Caco-2 (cell line): Measurements from ENCODE around the gene MICU1. TPM values are rescaled to one million over a fixed set of nuclear protein-coding genes. Genes with fewer than 3 reads are reported as not detected.

Experiments used
- BruUV-seq: library from RNA; stranded (reverse); fragments of 400-500 nt; replicated peaks from 2 replicates; lab custom pipeline; 2021; lab: Mats Ljungman, UMichigan
- CTCF ChIA-PET: fragments of 300-600 bp; sonication (Branson Sonifier 250); formaldehyde crosslinking; loops from one replicate; lab custom pipeline; 2022; ENCODE audit warnings: antibody characterized with exemption; lab: Charles Lee
- POLR2A ChIA-PET: fragments of 300-600 bp; sonication (Branson Sonifier 250); formaldehyde crosslinking; loops from one replicate; lab custom pipeline; 2022; ENCODE audit warnings: antibody characterized with exemption; lab: Charles Lee
- DNase-seq, 2 experiments: peaks; one replicate each; pipeline versions ENCODE4 v3.0.0 to v3.0.0-alpha.2; 2020 to 2022
- H3K27me3 ChIP-seq: replicated peaks from 2 replicates; pipeline ENCODE4 v1.6.0; 2011; ENCODE audit warnings: low read length; ENCODE audit not compliant: control insufficient read depth, insufficient read depth
- H3K36me3 ChIP-seq: 2 replicates; pipeline ENCODE4 v1.5.1; 2011; ENCODE audit warnings: low read length; ENCODE audit not compliant: control insufficient read depth, insufficient read depth
- H3K4me1 ChIP-seq: fragments of 250-450 bp; sonication (Bioruptor Pico); 2 replicates; pipeline ENCODE4 v1.5.1; 2020; ENCODE audit warnings: mild to moderate bottlenecking
- H3K4me3 ChIP-seq: 2 replicates; pipeline ENCODE4 v1.5.1; 2011; ENCODE audit warnings: low read depth, mild to moderate bottlenecking, control low read depth, low read length
- H3K9me3 ChIP-seq: fragments of 250-450 bp; sonication (Bioruptor Pico); 2 replicates; pipeline ENCODE4 v1.5.1; 2020; ENCODE audit warnings: mild to moderate bottlenecking, moderate library complexity
- H3K27ac Mint-ChIP-seq: one replicate; pipeline ENCODE4 v1.8.0; 2022; ENCODE audit warnings: mixed read lengths; ENCODE audit not compliant: unreplicated experiment
- H3K27me3 Mint-ChIP-seq: one replicate; pipeline ENCODE4 v1.8.0; 2022; ENCODE audit warnings: mixed read lengths; ENCODE audit not compliant: insufficient read depth, unreplicated experiment
- H3K36me3 Mint-ChIP-seq: one replicate; pipeline ENCODE4 v1.8.0; 2022; ENCODE audit warnings: mild to moderate bottlenecking, mixed read lengths; ENCODE audit not compliant: insufficient read depth, unreplicated experiment
- H3K4me1 Mint-ChIP-seq: one replicate; pipeline ENCODE4 v1.8.0; 2022; ENCODE audit warnings: low read depth, mixed read lengths; ENCODE audit not compliant: unreplicated experiment
- H3K4me3 Mint-ChIP-seq: one replicate; pipeline ENCODE4 v1.8.0; 2022; ENCODE audit warnings: mild to moderate bottlenecking, moderate library complexity, mixed read lengths; ENCODE audit not compliant: unreplicated experiment
- H3K9me3 Mint-ChIP-seq: one replicate; pipeline ENCODE4 v1.8.0; 2022; ENCODE audit warnings: mixed read lengths; ENCODE audit not compliant: unreplicated experiment
- intact Hi-C: fragments of 100-400 bp; cut with micrococcal nuclease; formaldehyde crosslinking; loops from one replicate; pipeline ENCODE4 v1.10.0; 2022; ENCODE audit not compliant: unreplicated experiment
- total RNA-seq: library from RNA; stranded (reverse); gene quantifications from 2 replicates; pipeline ENCODE4 v1.2.3, GENCODE V29; 2022
- TF ChIP-seq, protein P1 (sequence below), 2 experiments: fragments of 200-600 bp in 1 of 2; IDR thresholded peaks; 1 replicate in 1 of 2; 2 replicates in 1 of 2; pipeline versions ENCODE4 v1.5.1 to v1.8.0; 2011 to 2022; ENCODE audit warnings: antibody characterized with exemption in 1 of 2, control low read depth in 1 of 2, inconsistent platforms in 1 of 2, low read depth in 1 of 2, low read length in 1 of 2, mild to moderate bottlenecking in 1 of 2, moderate library complexity in 1 of 2; ENCODE audit not compliant: insufficient read depth in 1 of 2, severe bottlenecking in 1 of 2, unreplicated experiment in 1 of 2

Gene MICU1
- total RNA-seq, 1 experiment from 2014 or later = 83.2 TPM

DNA sequence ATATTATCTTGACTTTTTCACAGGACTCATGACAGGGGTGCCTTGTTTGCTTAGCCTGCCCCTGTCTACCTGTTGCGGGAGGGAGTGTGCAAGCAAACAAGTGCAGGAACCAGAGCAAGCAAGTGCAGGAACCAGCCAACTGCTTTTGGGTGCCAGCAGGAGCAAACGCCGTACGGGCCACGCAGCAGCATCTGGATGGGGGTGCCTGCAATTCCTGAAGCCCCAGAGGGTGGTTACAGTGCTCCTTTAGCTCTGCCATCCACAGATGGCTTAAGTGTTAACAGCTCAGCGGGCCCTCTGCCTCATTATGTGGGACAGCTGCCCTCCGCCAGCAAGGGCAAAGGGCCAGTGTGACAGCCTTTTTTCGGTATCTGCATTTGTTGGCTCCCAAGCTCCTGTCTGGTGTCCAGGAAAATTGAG lies 83.5 kb downstream of the MICU1 start:
- H3K27me3 Mint-ChIP-seq = no peaks in the 10 kb centered on the region
- Histone ChIP-seq H3K4me3 (no peak overlapping the region), H3K9me3 (0 out of 2 replicates have a peak, but pooled peaks cover 5% of the 10 kb centered on the region), H3K36me3 (peaks cover 6% of the 10 kb centered on the region; the same call in 1 of the 2 replicates), H3K4me1 (no peaks in the 10 kb centered on the region), H3K27me3 (no peaks in the 10 kb centered on the region)
- H3K36me3 Mint-ChIP-seq = peaks cover 32% of the 10 kb centered on the region
- CTCF ChIA-PET = no interaction called here
- intact Hi-C loops = no loop called here
- BruUV-seq = no TSS peak
- no peak for DNase-seq
- no peak overlapping the region for H3K27ac Mint-ChIP-seq
- H3K9me3 Mint-ChIP-seq = peaks cover 9% of the 10 kb centered on the region
- POLR2A ChIA-PET = no interaction called here
- peaks cover 6% of the 10 kb centered on the region for H3K4me1 Mint-ChIP-seq
- TF ChIP-seq, protein P1, sequence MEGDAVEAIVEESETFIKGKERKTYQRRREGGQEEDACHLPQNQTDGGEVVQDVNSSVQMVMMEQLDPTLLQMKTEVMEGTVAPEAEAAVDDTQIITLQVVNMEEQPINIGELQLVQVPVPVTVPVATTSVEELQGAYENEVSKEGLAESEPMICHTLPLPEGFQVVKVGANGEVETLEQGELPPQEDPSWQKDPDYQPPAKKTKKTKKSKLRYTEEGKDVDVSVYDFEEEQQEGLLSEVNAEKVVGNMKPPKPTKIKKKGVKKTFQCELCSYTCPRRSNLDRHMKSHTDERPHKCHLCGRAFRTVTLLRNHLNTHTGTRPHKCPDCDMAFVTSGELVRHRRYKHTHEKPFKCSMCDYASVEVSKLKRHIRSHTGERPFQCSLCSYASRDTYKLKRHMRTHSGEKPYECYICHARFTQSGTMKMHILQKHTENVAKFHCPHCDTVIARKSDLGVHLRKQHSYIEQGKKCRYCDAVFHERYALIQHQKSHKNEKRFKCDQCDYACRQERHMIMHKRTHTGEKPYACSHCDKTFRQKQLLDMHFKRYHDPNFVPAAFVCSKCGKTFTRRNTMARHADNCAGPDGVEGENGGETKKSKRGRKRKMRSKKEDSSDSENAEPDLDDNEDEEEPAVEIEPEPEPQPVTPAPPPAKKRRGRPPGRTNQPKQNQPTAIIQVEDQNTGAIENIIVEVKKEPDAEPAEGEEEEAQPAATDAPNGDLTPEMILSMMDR (IDR thresholded peaks at IDR 0.05; ENCODE audit: insufficient read depth in 1 of 2, low read depth in 1 of 2, low read length in 1 of 2, severe bottlenecking in 1 of 2, unreplicated experiment in 1 of 2) = no peak
- no peak overlapping the region for H3K4me3 Mint-ChIP-seq

DNA sequence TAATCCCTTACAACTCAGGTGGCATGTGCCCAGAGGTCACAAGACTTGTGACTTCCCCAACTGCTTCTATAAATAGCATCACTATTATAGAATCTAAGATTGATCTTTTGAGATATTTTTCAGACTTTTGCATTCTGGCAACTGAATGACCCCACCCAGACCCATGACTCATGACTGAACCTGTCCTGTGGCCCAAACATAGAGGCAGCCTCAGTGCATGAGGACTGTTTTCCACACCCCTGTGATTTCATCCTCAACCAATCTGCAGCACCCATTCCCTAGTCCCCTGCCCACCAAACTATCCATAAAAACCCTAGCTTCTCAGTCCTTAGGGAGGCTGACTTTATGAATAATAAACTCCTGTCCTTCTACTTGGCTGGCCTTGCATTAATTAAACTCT lies 84.5 kb downstream of the MICU1 start:
- Mint-ChIP-seq H3K9me3 (peaks cover 9% of the 10 kb centered on the region), H3K4me3 (no peak overlapping the region), H3K27me3 (no peaks in the 10 kb centered on the region), H3K27ac (no peak overlapping the region), H3K4me1 (peaks cover 6% of the 10 kb centered on the region), H3K36me3 (peaks cover 32% of the 10 kb centered on the region)
- intact Hi-C loops = no loop called here
- H3K4me1 ChIP-seq = no peaks in the 10 kb centered on the region
- H3K4me3 ChIP-seq = no peak overlapping the region
- H3K9me3 ChIP-seq = 0 out of 2 replicates have a peak, but pooled peaks cover 5% of the 10 kb centered on the region
- no TSS peak for BruUV-seq
- ChIA-PET CTCF (no interaction called here), POLR2A (no interaction called here)
- TF ChIP-seq, protein P1 (IDR thresholded peaks at IDR 0.05; ENCODE audit: insufficient read depth in 1 of 2, low read depth in 1 of 2, low read length in 1 of 2, severe bottlenecking in 1 of 2, unreplicated experiment in 1 of 2) = no peak
- peaks cover 6% of the 10 kb centered on the region; the same call in 1 of the 2 replicates for H3K36me3 ChIP-seq
- DNase-seq = no peak
- H3K27me3 ChIP-seq = no peaks in the 10 kb centered on the region

DNA sequence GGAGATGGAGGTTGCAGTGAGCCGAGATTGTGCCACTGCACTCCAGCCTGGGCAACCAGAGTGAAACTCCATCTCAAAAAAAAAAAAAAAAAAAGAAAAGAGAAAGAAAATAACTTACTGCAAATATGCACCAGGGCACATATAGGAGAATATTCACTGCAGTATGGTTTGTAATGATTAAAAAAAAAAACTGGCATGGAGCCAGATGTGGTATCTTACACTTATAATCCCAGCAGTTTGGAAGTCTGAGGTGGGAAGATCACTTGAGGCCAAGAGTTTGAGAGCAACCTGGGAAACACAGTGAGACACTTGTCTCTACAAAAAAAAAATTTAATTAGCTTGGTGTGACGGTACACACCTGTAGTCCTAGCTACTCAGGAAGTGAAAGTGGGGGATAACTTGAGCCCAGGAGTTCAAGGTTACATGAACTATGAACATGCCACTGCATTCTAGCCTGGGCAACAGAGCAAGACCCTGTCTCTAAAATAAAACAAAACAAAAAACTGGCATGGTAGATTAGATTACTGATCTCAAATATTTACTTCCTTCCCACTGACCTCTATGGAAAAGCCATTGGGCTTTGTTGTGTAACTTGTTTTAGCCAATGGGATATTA lies 85.6 kb downstream of the MICU1 start:
- TF ChIP-seq, protein P1 (IDR thresholded peaks at IDR 0.05; ENCODE audit: insufficient read depth in 1 of 2, low read depth in 1 of 2, low read length in 1 of 2, severe bottlenecking in 1 of 2, unreplicated experiment in 1 of 2) = no peak
- Mint-ChIP-seq H3K27me3 (no peaks in the 10 kb centered on the region), H3K4me3 (no peak overlapping the region), H3K4me1 (peaks cover 6% of the 10 kb centered on the region), H3K27ac (no peak overlapping the region), H3K36me3 (peaks cover 32% of the 10 kb centered on the region), H3K9me3 (peaks cover 9% of the 10 kb centered on the region)
- intact Hi-C loops = no loop called here
- H3K4me1 ChIP-seq = no peaks in the 10 kb centered on the region
- no peak for DNase-seq
- H3K9me3 ChIP-seq = 0 out of 2 replicates have a peak, but pooled peaks cover 5% of the 10 kb centered on the region
- H3K36me3 ChIP-seq = peaks cover 6% of the 10 kb centered on the region; the same call in 1 of the 2 replicates
- POLR2A ChIA-PET = no interaction called here
- CTCF ChIA-PET = no interaction called here
- BruUV-seq = no TSS peak
- no peak overlapping the region for H3K4me3 ChIP-seq
- no peaks in the 10 kb centered on the region for H3K27me3 ChIP-seq
